ENCODE results near the gene CDC25B.

DNA sequence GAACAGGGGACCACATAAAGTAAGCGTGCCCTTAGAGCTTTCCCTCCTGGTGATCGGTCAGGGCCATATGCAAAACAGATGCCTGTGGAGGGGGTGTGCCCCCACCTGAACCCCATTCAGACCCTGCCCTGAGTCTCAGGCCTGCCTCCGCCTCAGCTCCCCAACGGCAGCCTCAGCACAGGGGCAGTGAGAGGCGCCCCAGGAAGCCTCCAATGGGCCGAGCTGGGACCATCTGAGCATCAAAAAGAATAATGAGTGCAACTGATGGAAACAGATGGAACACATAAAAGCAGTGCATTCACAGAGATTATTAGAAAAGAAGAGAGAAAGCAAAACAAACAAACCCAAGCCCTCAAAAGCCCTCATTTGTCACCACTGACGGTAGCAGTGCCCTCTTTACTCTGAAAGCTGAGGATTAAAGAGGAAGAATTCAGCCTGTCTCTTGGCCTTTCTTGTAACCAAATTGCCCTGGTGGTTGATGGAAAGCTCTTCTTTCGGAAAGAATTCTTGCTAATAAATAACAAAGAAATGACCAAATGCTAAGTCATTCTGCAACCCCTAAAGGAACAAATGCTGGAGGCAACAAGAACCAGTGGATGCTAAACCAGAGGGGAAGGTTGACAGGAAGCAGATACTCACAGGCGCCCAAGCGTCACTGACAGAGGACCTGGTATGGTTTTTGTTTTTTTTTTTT is 35.3 kb upstream of the CDC25B start:
- TF ChIP-seq, protein P1, sequence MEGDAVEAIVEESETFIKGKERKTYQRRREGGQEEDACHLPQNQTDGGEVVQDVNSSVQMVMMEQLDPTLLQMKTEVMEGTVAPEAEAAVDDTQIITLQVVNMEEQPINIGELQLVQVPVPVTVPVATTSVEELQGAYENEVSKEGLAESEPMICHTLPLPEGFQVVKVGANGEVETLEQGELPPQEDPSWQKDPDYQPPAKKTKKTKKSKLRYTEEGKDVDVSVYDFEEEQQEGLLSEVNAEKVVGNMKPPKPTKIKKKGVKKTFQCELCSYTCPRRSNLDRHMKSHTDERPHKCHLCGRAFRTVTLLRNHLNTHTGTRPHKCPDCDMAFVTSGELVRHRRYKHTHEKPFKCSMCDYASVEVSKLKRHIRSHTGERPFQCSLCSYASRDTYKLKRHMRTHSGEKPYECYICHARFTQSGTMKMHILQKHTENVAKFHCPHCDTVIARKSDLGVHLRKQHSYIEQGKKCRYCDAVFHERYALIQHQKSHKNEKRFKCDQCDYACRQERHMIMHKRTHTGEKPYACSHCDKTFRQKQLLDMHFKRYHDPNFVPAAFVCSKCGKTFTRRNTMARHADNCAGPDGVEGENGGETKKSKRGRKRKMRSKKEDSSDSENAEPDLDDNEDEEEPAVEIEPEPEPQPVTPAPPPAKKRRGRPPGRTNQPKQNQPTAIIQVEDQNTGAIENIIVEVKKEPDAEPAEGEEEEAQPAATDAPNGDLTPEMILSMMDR (IDR thresholded peaks at IDR 0.05), result no peak
- no peak for TF ChIP-seq POLR2AphosphoS5 (IDR thresholded peaks at IDR 0.05)

Data from breast epithelium (tissue), 3 donors.